Measurements from ENCODE around the gene MCRIP2.

The MCRIP2 gene

GRCh38 chr16:662095-662494 lies 20.5 kb downstream of the MCRIP2 start:
- Histone ChIP-seq H3K27ac (ENCODE audit: low read length) (no peak overlapping the region), H3K4me3 (ENCODE audit: low read length) (no peak overlapping the region), H2AFZ (ENCODE audit: low read length) (no peak overlapping the region), H3K9ac (ENCODE audit: low read length) (no peak overlapping the region), H3F3A (ENCODE audit: insufficient read depth, low read length) (no peaks in the 10 kb centered on the region), H3K79me2 (ENCODE audit: low read length) (no peaks in the 10 kb centered on the region), H3K4me1 (ENCODE audit: low read length) (peaks cover 8% of the 10 kb centered on the region), H3K9me3 (replicated peaks; ENCODE audit: insufficient read depth, low read length) (no peaks in the 10 kb centered on the region), H3K36me3 (replicated peaks; ENCODE audit: insufficient read depth, low read length) (no peaks in the 10 kb centered on the region), H3K9me2 (replicated peaks; ENCODE audit: insufficient read depth, low read length) (no peaks in the 10 kb centered on the region), H3K4me2 (ENCODE audit: low read depth, low read length) (no peak overlapping the region), H3K27me3 (replicated peaks; ENCODE audit: insufficient read depth, low read length) (no peaks in the 10 kb centered on the region), H4K20me1 (ENCODE audit: insufficient read depth, low read length) (no peaks in the 10 kb centered on the region)
- no peak for TF ChIP-seq CTCF (IDR thresholded peaks at IDR 0.05; ENCODE audit: low read length)
- DNase-seq, result no peak

GRCh38 chr16:662597-662996 lies 21.0 kb downstream of the MCRIP2 start:
- Histone ChIP-seq H3K79me2 (ENCODE audit: low read length) (no peaks in the 10 kb centered on the region), H3K27ac (ENCODE audit: low read length) (no peak overlapping the region), H3K36me3 (replicated peaks; ENCODE audit: insufficient read depth, low read length) (no peaks in the 10 kb centered on the region), H3K4me3 (ENCODE audit: low read length) (no peak overlapping the region), H3K27me3 (replicated peaks; ENCODE audit: insufficient read depth, low read length) (no peaks in the 10 kb centered on the region), H3K9me2 (replicated peaks; ENCODE audit: insufficient read depth, low read length) (no peaks in the 10 kb centered on the region), H3F3A (ENCODE audit: insufficient read depth, low read length) (no peaks in the 10 kb centered on the region), H4K20me1 (ENCODE audit: insufficient read depth, low read length) (no peaks in the 10 kb centered on the region), H3K4me2 (ENCODE audit: low read depth, low read length) (no peak overlapping the region), H3K9ac (ENCODE audit: low read length) (no peak overlapping the region), H3K4me1 (ENCODE audit: low read length) (peaks cover 12% of the 10 kb centered on the region), H2AFZ (ENCODE audit: low read length) (no peak overlapping the region), H3K9me3 (replicated peaks; ENCODE audit: insufficient read depth, low read length) (no peaks in the 10 kb centered on the region)
- TF ChIP-seq EZH2phosphoT487 (IDR thresholded peaks at IDR 0.05; ENCODE audit: low read length) (no peak), EZH2 (optimal IDR thresholded peaks at IDR 0.05; ENCODE audit: low read depth, low read length) (no peak), CTCF (IDR thresholded peaks at IDR 0.05; ENCODE audit: low read length) (no peak)
- no peak for DNase-seq

DNA sequence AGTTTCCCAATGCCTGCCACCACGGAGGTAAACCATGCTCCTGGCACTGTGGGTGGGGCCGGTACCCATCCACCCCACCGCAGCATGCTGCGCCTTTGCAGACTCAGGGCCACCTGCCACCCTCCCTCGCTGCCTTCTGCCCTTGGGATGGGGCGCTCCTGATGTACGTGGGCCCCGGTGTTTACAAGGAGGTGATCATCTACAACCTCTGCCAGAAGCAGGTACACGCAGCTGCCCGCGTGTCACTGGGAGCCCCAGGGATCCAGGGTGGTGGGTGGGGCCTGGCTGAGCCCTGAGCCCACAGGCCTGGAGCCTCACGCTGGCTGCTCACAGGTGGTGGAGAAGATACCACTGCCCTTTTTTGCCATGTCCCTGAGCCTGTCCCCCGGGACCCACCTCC lies 24.9 kb downstream of the MCRIP2 start:
- TF ChIP-seq EZH2 (optimal IDR thresholded peaks at IDR 0.05; ENCODE audit: low read depth, low read length) (no peak), EZH2phosphoT487 (IDR thresholded peaks at IDR 0.05; ENCODE audit: low read length) (no peak), CTCF (IDR thresholded peaks at IDR 0.05; ENCODE audit: low read length) (no peak)

More for the DNA sequence above, 24.9 kb downstream of the MCRIP2 start:
- no peak overlapping the region for H3K9ac ChIP-seq (ENCODE audit: low read length)
- no peaks in the 10 kb centered on the region for H3K36me3 ChIP-seq (replicated peaks; ENCODE audit: insufficient read depth, low read length)
- peaks cover 24% of the 10 kb centered on the region for H3K79me2 ChIP-seq (ENCODE audit: low read length)
- no peaks in the 10 kb centered on the region for H3K27me3 ChIP-seq (replicated peaks; ENCODE audit: insufficient read depth, low read length)
- DNase-seq, result no peak
- peaks cover 11% of the 10 kb centered on the region; the same call in 1 of the 2 replicates for H3K4me1 ChIP-seq (ENCODE audit: low read length)
- no peaks in the 10 kb centered on the region for H3K9me3 ChIP-seq (replicated peaks; ENCODE audit: insufficient read depth, low read length)
- H3K4me2 ChIP-seq (ENCODE audit: low read depth, low read length), result no peak overlapping the region
- no peak overlapping the region for H3K4me3 ChIP-seq (ENCODE audit: low read length)
- no peaks in the 10 kb centered on the region for H3K9me2 ChIP-seq (replicated peaks; ENCODE audit: insufficient read depth, low read length)
- H3F3A ChIP-seq (ENCODE audit: insufficient read depth, low read length), result no peaks in the 10 kb centered on the region
- no peaks in the 10 kb centered on the region for H4K20me1 ChIP-seq (ENCODE audit: insufficient read depth, low read length)
- H3K27ac ChIP-seq (ENCODE audit: low read length), result no peak overlapping the region
- no peak overlapping the region for H2AFZ ChIP-seq (ENCODE audit: low read length)
